ENCODE results near the gene STPG4. TPM values are rescaled to one million over a fixed set of nuclear protein-coding genes. Genes with fewer than 3 reads are reported as not detected.
A peak's percentile ranks its signal among the peaks of the same experiment; 100 is the strongest.

STPG4 gene
- total RNA-seq, 1 experiment from 2014 or later, result 0.10 TPM

DNA sequence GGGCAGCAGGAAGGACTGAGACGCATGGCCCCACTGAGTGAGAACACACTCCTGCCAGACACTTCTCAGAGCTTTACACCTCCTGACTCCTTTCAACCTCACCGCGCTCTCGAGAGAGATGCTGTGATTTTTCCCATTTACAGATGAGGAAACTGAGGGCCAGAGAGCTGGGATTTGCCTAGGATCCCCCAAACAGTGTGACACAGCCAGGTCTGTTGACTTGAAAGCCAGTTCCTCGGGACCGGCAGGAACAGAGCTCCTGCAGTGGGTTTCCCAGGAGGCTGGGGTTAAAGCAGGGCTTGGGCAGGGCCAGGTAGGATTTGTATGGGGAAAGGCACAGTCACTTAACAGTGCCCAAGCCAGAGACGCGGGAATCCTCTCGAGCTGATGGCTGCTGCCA, 81.9 kb downstream of the STPG4 start:
- no peak for DNase-seq (ENCODE audit: low read depth)

DNA sequence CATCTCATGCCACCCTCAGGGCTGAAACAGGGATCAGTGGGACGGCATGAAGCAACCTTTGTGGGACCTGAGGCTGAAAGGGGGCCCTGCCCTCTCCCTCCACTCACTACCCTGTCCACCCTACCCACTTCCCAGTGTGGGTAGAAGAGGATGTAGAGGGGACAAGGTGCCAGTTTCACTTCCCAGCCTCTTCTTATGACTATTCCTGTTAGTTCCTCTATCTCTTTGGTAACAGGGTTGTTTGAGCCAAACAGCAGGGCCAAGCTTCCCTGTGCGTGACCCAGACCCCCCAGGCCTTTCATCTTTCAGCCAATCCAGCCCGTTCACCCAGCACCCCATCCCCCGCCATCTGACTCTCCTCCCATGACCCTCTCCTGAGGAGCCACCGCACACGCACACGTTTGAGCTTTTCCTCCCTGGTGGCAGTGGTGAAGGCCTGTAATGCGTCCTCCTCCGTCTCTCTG, 82.3 kb downstream of the STPG4 start:
- DNase-seq (ENCODE audit: low read depth), result no peak

- peak; percentile 98 for DNase-seq (ENCODE audit: low read depth)
Measured at GRCh38 chr2:47072018-47072691, 83.0 kb downstream of the STPG4 start.

GRCh38 chr2:47070920-47071824, 83.9 kb downstream of the STPG4 start:
- peak; percentile 98 for DNase-seq (ENCODE audit: low read depth)

GRCh38 chr2:47070155-47070919, 84.8 kb downstream of the STPG4 start:
- DNase-seq (ENCODE audit: low read depth), result no peak

- peak; percentile 76 for DNase-seq (ENCODE audit: low read depth)
Measured at GRCh38 chr2:47069628-47070154, 85.4 kb downstream of the STPG4 start.

DNA sequence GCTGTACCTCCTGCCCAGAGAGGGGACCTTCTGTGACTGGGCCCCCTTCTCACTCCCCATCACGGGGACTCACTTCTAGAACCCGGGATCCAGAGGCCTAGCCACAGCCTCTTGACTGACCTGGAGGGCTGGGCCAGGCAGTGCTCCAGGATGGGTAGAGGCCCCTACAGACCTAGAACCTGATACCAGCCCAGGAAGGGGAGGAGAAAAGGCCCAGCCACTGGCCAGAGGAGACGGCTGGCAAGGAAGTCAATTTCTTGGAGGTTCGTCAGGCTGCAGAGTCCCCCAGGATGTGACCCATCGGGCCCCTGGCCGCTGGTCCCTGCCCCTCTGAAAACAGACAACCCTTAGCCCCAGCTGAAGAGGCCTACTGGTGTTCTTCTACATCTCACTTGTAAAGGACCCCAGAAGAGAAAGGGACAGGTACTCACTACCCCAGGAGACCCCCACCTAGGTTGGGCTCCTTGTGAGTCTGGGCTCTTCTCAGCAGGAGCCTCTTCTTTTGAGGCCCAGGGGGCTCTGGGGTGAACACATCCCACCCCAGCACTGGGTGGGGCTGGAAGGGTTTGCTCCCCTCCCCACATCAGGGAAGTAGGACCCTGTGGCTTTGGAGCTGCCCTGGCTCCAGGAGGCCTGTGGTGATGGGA, 86.0 kb downstream of the STPG4 start:
- DNase-seq (ENCODE audit: low read depth), result no peak

DNA sequence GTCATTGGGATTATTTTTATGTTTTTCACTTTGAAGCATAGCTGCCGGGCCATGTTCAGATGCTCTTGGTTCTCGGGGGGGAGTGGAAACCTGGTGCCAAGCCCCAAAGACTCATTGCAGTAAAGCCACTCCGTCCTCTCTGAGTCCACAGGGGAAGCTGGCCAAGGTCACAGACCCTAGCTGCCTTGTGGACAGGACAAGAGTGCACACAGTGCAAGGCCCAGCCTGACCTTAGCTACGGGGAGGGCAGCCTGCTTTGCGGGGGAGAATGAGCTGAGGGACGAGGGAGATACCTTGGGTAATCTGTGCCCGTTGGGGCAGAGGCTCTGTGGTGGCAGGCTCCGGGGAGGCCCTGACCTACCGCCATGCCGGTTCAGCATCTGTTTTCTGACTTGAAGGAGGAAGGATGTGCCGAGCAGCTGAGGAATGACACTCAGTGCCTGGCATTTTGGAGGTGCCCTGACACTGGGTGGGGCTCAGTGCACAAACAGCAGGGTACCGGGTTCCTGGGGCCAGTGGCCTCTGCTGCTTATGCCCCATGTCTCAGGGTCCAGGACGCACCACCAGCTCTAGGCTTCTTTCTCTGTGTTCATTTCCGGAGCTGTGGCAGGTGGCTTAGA, 87.2 kb downstream of the STPG4 start:
- DNase-seq (ENCODE audit: low read depth), result no peak

DNA sequence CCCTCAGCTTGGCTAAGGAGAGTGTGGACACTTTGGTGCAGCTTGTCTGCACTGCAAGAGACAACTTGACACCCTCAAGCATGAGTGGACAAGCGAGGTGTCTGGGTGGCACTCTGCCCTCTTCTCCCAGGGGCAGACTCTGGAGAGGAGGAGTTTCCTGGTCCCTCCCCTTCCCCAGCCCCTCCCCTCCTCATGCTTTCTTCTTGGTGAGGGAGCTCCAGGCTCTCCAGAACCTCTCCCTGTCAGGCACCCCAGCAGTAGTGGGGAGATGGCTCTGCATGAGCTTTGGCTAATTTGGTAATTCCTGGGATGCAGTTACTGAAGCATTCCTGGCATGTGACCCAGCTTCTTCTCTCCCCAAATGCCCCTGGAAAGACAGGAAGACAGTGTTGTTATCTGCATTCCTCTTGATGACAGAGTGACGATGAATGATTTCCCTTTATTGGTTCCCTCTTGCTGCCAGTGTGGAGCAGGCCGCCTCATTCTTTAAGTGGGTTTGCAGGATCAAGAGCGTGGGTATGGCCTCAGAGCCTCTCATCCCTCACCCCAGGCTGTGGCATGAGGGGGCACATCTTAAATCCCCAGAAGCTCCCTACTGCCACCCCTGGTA, 89.2 kb downstream of the STPG4 start:
- DNase-seq (ENCODE audit: low read depth), result peak; percentile 90

DNA sequence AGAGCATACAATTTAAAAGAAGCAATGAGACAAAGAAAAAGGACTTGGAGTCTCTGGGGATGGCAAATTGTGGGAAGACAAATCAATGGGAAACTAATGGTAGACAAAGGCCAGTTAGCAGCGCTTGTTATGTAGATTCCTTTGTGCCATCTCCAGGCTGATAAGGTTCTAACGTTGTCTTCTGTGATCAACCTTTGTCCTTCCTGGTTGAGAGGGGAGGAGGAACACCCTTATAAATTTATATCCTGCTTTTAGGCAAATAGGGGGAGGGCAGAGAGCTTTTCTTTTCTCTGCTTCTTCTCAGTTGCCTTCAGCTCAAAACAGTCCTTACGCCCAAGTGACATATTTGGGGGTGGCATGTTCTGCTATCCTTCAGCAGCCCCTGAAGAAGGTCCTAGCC, 89.8 kb downstream of the STPG4 start:
- DNase-seq (ENCODE audit: low read depth), result no peak

GRCh38 chr2:47064106-47064505, 91.0 kb downstream of the STPG4 start:
- no peak for DNase-seq (ENCODE audit: low read depth)

- DNase-seq (ENCODE audit: low read depth), result no peak
Measured at GRCh38 chr2:47063538-47063930, 91.6 kb downstream of the STPG4 start.

- no peak for DNase-seq (ENCODE audit: low read depth)
Measured at GRCh38 chr2:47062681-47063537, 92.2 kb downstream of the STPG4 start.

DNA sequence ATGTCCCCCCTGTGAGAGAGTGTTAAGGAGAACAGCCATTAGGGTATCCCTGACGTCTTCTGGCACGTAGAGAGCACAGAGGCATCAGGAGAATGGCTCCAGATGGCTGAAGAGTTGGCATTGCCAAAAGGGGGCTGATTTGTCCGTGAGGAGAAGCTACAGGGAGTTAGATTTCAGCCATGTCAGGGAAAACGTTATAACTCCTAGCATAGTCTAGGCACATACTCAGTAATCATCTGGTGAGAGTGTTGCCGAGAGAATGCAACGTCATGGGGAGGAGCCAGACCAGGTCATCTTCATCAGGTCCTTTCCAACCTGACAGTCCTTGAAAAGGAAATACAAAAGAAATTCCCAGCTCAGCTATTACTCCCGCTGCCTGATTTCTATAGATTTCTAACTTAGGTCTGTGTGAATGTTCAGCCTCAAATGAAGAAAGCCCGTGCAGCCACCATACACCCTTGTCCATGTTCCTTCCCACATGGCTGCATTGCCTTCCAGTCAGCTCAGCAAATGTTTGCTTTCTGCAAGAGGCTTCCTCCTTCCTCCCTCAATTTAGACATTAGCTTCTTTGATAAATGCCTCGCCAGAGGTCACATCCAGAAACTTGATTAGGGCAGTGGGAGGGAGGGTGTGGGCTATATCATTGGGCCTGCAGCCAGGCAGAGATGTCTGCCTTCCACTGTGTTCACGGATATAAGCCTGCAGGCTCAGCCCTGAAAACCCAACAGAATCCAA, 93.0 kb downstream of the STPG4 start:
- DNase-seq (ENCODE audit: low read depth), result no peak

- DNase-seq (ENCODE audit: low read depth), result no peak
Measured at GRCh38 chr2:47060652-47061170, 94.4 kb downstream of the STPG4 start.

DNA sequence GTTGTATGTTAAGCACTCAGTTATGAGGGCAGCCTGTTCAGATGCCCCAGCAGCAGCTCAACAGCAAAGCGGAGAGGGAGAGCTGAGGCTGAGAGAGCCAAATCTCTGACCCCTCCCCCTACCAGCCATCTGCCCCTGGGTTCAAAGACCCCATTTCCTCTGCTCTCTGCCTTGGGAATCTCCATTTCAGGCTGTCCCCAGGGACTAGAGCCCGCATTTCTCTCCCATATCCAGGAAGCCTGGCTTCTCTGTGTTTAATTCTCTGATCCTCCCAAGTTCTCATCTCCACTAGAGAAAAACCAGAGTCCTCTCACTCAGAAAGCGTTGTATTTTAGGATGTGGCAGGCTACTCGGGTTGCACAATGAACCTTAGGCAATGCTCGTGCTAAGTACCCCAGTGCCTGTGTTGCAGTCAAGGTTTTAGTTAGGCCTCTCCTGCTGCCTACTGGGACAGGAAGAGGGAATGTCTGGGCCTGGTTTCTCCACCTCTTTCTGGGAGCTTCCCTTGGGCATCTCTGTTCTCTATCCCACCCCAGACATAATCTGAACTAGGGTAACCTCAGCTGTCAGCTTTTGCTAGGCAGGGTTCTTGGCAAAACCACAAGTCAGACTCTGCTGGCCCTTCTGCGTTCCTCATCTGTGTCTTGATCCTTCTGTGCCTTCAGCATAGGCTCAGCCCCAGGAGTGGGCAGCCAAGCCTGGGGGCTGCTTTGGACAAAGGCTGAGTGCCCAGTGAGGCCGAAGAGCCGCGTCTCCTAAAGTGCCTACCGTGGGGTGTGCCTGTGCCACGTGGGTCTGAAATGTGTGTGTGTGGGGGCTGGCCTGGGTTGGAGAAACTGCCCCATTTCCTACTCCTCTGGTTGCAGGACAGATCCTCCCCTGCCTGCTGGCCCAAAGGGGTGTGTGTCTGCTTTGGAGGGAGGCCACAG, 96.8 kb downstream of the STPG4 start:
- DNase-seq (ENCODE audit: low read depth), result no peak

DNA sequence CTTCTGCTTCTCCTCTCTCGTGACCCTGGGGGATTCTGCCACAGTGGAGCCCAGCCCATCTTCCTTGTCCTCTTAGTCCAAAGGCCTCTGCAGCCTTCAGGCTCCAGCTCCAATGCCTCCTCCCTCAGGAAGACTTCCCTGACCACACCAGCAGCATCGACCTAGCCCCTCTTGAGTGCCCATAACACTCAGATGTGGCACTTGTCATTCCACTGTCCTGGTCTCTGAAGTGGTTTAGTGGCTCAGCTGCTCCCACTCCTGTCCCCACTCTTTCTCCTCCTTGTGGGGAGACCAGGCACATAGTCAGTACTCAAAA, 97.5 kb downstream of the STPG4 start:
- no peak for DNase-seq (ENCODE audit: low read depth)
